Measurements from ENCODE around the gene ADAMTSL2. TPM values are rescaled to one million over a fixed set of nuclear protein-coding genes. Genes with fewer than 3 reads are reported as not detected.

Gene ADAMTSL2
- total RNA-seq, 1 donor from 2014 or later: 0.65 TPM

- Mint-ChIP-seq H3K9me3 (no peaks in the 10 kb centered on the region), H3K4me3 (no peak overlapping the region), H3K36me3 (no peaks in the 10 kb centered on the region), H3K4me1 (ENCODE audit: unreplicated experiment) (peaks cover 12% of the 10 kb centered on the region), H3K27me3 (peaks cover 5% of the 10 kb centered on the region), H3K27ac (no peak overlapping the region)
- no peak for DNase-seq (ENCODE audit: extremely low spot score, unreplicated experiment)
- TF ChIP-seq, protein P1, sequence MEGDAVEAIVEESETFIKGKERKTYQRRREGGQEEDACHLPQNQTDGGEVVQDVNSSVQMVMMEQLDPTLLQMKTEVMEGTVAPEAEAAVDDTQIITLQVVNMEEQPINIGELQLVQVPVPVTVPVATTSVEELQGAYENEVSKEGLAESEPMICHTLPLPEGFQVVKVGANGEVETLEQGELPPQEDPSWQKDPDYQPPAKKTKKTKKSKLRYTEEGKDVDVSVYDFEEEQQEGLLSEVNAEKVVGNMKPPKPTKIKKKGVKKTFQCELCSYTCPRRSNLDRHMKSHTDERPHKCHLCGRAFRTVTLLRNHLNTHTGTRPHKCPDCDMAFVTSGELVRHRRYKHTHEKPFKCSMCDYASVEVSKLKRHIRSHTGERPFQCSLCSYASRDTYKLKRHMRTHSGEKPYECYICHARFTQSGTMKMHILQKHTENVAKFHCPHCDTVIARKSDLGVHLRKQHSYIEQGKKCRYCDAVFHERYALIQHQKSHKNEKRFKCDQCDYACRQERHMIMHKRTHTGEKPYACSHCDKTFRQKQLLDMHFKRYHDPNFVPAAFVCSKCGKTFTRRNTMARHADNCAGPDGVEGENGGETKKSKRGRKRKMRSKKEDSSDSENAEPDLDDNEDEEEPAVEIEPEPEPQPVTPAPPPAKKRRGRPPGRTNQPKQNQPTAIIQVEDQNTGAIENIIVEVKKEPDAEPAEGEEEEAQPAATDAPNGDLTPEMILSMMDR (conservative IDR thresholded peaks at IDR 0.05): no peak
These were observed 23.5 kb upstream of the ADAMTSL2 start for GRCh38 chr9:133510926-133511505.

DNA sequence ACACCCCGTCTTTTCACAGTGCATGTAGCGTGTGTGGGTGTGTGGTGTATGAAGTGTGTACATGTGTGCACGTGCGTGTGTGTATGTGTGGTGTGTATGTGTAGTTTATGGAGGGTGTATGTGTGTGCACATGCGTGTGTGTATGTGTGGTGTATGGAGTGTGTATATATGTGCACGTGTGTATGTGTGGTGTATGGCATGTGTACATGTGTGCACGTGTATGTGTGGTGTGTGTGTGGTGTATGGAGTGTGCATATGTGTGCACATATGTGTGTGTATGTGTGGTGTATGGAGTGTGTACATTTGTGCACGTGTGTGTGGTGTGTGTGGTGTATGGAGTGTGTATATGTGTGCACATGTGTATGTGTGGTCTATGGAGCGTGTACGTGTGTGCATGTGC is 22.9 kb upstream of the ADAMTSL2 start:
- Mint-ChIP-seq H3K27me3 (peaks cover 5% of the 10 kb centered on the region), H3K27ac (no peak overlapping the region), H3K36me3 (no peaks in the 10 kb centered on the region), H3K9me3 (no peaks in the 10 kb centered on the region), H3K4me1 (ENCODE audit: unreplicated experiment) (peaks cover 12% of the 10 kb centered on the region), H3K4me3 (no peak overlapping the region)
- TF ChIP-seq, protein P1 (conservative IDR thresholded peaks at IDR 0.05): no peak
- DNase-seq (ENCODE audit: extremely low spot score, unreplicated experiment): no peak

DNA sequence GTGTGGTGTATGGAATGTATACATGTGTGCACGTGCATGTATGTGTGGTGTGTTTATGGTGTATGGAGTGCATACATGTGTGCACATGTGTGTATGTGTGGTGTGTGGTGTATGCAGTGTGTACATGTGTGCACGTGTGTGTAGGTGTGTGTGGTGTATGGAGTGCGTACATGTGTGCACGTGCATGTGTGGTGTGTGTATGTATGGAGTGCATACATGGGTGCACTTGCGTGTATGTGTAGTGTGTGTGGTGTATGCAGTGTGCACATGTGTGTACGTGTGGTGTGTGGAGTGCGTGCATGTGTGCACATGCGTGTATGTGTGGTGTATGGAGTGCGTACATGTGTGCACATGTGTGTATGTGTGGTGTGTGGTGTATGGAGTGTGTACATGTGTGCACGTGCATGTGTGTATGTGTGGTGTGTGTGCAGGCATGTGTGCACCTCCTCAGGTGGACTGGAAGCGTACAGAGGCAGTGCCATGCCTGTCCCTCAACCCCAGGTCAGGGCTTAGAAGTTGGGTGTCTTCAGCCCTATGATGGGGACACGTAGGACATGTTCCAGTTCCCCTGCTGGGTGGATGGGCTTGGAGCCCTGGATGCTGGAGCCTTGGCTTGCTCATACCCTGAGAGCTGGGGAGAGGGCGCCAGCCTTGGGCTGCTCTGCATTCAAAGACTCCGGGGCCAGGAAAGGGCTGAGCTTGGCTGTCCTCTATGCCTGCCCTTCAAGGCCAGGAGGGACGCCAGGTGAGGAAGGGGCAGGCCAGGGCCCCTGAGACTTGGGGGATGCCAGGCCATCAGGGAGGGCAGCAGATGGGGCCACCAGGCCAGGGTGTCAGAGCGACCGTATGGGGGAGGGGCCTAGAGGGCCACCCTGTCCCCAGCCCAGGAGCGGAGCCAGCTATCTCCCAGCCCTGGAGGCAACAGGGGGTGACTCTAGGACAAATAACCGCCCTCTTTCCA is 22.0 kb upstream of the ADAMTSL2 start:
- TF ChIP-seq, protein P1 (conservative IDR thresholded peaks at IDR 0.05): no peak
- Mint-ChIP-seq H3K27me3 (peaks cover 5% of the 10 kb centered on the region), H3K27ac (no peak overlapping the region), H3K9me3 (no peaks in the 10 kb centered on the region), H3K4me3 (no peak overlapping the region), H3K36me3 (no peaks in the 10 kb centered on the region), H3K4me1 (ENCODE audit: unreplicated experiment) (peaks cover 12% of the 10 kb centered on the region)
- DNase-seq (ENCODE audit: extremely low spot score, unreplicated experiment): no peak

- H3K27ac Mint-ChIP-seq: no peak overlapping the region
- TF ChIP-seq, protein P1 (conservative IDR thresholded peaks at IDR 0.05): no peak
- no peaks in the 10 kb centered on the region for H3K36me3 Mint-ChIP-seq
- H3K4me3 Mint-ChIP-seq: no peak overlapping the region
- H3K27me3 Mint-ChIP-seq: peaks cover 5% of the 10 kb centered on the region
- peaks cover 12% of the 10 kb centered on the region for H3K4me1 Mint-ChIP-seq (ENCODE audit: unreplicated experiment)
- H3K9me3 Mint-ChIP-seq: no peaks in the 10 kb centered on the region
- no peak for DNase-seq (ENCODE audit: extremely low spot score, unreplicated experiment)
These were observed 21.0 kb upstream of the ADAMTSL2 start for GRCh38 chr9:133513214-133514100.

DNA sequence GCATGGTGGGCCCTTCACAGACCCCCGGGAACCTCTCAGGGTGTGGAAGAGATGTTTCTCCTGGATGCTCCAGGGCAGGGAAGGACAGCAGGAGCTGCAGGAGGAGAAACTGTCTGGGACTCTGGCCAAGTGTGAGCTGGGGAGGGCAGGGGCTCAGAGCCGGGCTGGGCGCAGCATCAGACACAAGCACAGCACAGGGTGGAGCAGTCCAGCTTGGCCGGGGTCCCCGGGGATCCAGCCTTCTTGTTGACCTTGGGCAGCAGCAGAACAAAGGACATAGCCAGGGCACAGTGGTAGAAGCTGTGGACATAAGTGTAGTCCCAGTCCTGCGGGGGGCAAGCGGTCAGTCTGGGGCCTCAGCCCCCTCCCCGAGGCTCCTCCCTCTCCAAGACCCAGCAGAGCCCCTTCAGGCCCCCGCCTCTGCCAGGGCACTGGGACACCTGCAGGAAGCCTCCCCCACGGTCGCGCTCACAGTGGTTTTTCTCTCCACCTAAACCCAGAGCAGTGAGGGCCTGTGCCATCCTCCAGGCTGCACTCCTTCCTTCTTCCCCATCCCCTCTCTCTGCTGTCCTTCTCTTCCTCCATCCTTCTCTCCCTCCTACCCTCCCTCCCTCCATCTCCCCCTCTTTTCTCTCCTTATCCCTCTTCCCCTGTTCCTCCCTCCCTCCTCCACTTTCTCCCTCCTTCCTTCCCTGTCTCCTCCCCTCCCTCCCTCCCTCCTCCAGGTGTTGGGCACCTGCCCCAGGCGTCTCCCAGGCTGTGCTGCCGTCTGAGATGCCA is 19.9 kb upstream of the ADAMTSL2 start:
- TF ChIP-seq, protein P1 (conservative IDR thresholded peaks at IDR 0.05): no peak
- H3K9me3 Mint-ChIP-seq: no peaks in the 10 kb centered on the region
- H3K36me3 Mint-ChIP-seq: no peaks in the 10 kb centered on the region
- H3K27me3 Mint-ChIP-seq: peaks cover under 1% of the 10 kb centered on the region
- peaks cover 7% of the 10 kb centered on the region for H3K4me1 Mint-ChIP-seq (ENCODE audit: unreplicated experiment)
- no peak overlapping the region for H3K4me3 Mint-ChIP-seq
- H3K27ac Mint-ChIP-seq: no peak overlapping the region
- DNase-seq (ENCODE audit: extremely low spot score, unreplicated experiment): no peak
